GM21390 (cell line): ENCODE data around the gene VWA1.
"Not testable (repeated sequence)": the region's sequence is repeated elsewhere in the genome, so short reads cannot be mapped to it uniquely, and the experiment has no call there.

Experiments used
- ATAC-seq: cut with Tn5 transposase; IDR thresholded peaks from one replicate; pipeline ENCODE4 v1.9.1; 2021; ENCODE audit not compliant: unreplicated experiment

VWA1 gene

GRCh38 chr1:1434824-1435105 lies 725 bp upstream of the VWA1 start:
- no peak for ATAC-seq

- ATAC-seq: no peak
These were observed 580 bp downstream of the VWA1 start for GRCh38 chr1:1435911-1436629.

- ATAC-seq: no peak
These were observed 1.1 kb downstream of the VWA1 start for GRCh38 chr1:1436630-1437032.

GRCh38 chr1:1437033-1437903 lies 1.8 kb downstream of the VWA1 start:
- no peak for ATAC-seq

GRCh38 chr1:1437904-1438376 lies 2.5 kb downstream of the VWA1 start:
- no peak for ATAC-seq

- no peak for ATAC-seq
These were observed 3.3 kb downstream of the VWA1 start for GRCh38 chr1:1438531-1439381.

GRCh38 chr1:1439546-1440261 lies 4.2 kb downstream of the VWA1 start:
- ATAC-seq: no peak

GRCh38 chr1:1440262-1441001 lies 4.9 kb downstream of the VWA1 start:
- ATAC-seq: no peak

GRCh38 chr1:1441002-1441888 lies 5.8 kb downstream of the VWA1 start:
- ATAC-seq: no peak

- ATAC-seq: no peak
These were observed 6.7 kb downstream of the VWA1 start for GRCh38 chr1:1442069-1442770.

GRCh38 chr1:1446631-1447030 lies 11.1 kb downstream of the VWA1 start:
- ATAC-seq: not testable (repeated sequence)

- no peak for ATAC-seq
These were observed 13.7 kb downstream of the VWA1 start, which contains the start of gene ATAD3C for GRCh38 chr1:1449099-1449739. Gene ATAD3C (plus strand): TSS chr1:1449689. CDS start chr1:1450684, 995 bp downstream.

- ATAC-seq: not testable (repeated sequence)
These were observed 15.1 kb downstream of the VWA1 start for GRCh38 chr1:1450616-1451015.

GRCh38 chr1:1451696-1452364 lies 16.3 kb downstream of the VWA1 start:
- ATAC-seq: no peak

- not testable (repeated sequence) for ATAC-seq
These were observed 16.9 kb downstream of the VWA1 start for GRCh38 chr1:1452365-1452739.

GRCh38 chr1:1452882-1453281 lies 17.4 kb downstream of the VWA1 start:
- no peak for ATAC-seq

- not testable (repeated sequence) for ATAC-seq
These were observed 19.0 kb downstream of the VWA1 start for GRCh38 chr1:1454286-1455056.
